GM12891 (cell line): ENCODE results near the gene CRAMP1.
"Not testable (repeated sequence)": the region's sequence is repeated elsewhere in the genome, so short reads cannot be mapped to it uniquely, and the experiment has no call there.

ENCODE experiments used
- POLR2A ChIP-seq: IDR thresholded peaks from 2 replicates; pipeline ENCODE4 v1.6.1; 2011; ENCODE audit warnings: low read depth, low read length, control low read depth
- POLR2AphosphoS5 ChIP-seq: IDR thresholded peaks from 2 replicates; pipeline ENCODE4 v1.6.1; 2011; ENCODE audit warnings: low read depth, low read length, control low read depth

GRCh38 chr16:1719559-1720229, 107.5 kb downstream of the CRAMP1 start:
- TF ChIP-seq POLR2AphosphoS5, POLR2A: not testable (repeated sequence)
